K562 (cell line): ENCODE results near the gene CREB3L4. TPM values are rescaled to one million over a fixed set of nuclear protein-coding genes. Genes with fewer than 3 reads are reported as not detected.

Source experiments
- ADNP ChIP-seq: fragments of 200-800 bp; sonication (Bioruptor generic); IDR thresholded peaks from 2 replicates; pipeline ENCODE4 v1.6.1; 2016; ENCODE audit warnings: missing genetic modification characterization, missing compliant biosample characterization
- CBX1 ChIP-seq: sonication (generic); IDR thresholded peaks from 2 replicates; pipeline ENCODE4 v1.6.1; 2016; ENCODE audit warnings: antibody characterized with exemption, low read depth, mild to moderate bottlenecking
- CEBPG ChIP-seq, 3 experiments: fragments of 200-800 bp in 1 of 3; sonication (Bioruptor generic) in 1 of 3; sonication (generic) in 1 of 3; formaldehyde crosslinking in 1 of 3; IDR thresholded peaks in 2 of 3; conservative IDR thresholded peaks in 1 of 3; 2 replicates each; pipeline versions ENCODE4 v1.6.1 to v1.8.0; 2016 to 2022; ENCODE audit warnings: missing compliant biosample characterization in 2 of 3, missing genetic modification characterization in 2 of 3, mild to moderate bottlenecking in 1 of 3, missing genetic modification reagents in 1 of 3
- CTBP1 ChIP-seq: fragments of 450-650 bp; IDR thresholded peaks from 2 replicates; pipeline ENCODE4 v1.6.1; 2016; ENCODE audit warnings: borderline replicate concordance
- ERF ChIP-seq: fragments of 450-650 bp; formaldehyde crosslinking; IDR thresholded peaks from 2 replicates; pipeline ENCODE4 v1.4.0; 2020; ENCODE audit warnings: mild to moderate bottlenecking, mixed read lengths
- GATAD2B ChIP-seq: fragments of 450-650 bp; IDR thresholded peaks from 2 replicates; pipeline ENCODE4 v1.6.1; 2017; ENCODE audit warnings: mild to moderate bottlenecking, borderline replicate concordance
- KDM5B ChIP-seq: fragments of 200-600 bp; sonication (generic); IDR thresholded peaks from 2 replicates; pipeline ENCODE4 v1.6.1; 2012; ENCODE audit warnings: low read depth, mild to moderate bottlenecking, moderate library complexity, low read length, control low read depth, inconsistent platforms; ENCODE audit not compliant: insufficient replicate concordance
- MBD2 ChIP-seq: sonication (generic); IDR thresholded peaks from 2 replicates; pipeline ENCODE4 v1.6.1; 2016; ENCODE audit warnings: low read depth, borderline replicate concordance
- RBM39 ChIP-seq: fragments of 200-400 bp; formaldehyde crosslinking; optimal IDR thresholded peaks from 2 replicates; pipeline ENCODE3; 2018; ENCODE audit warnings: low read depth, low read length
- TBL1XR1 ChIP-seq, 2 experiments: IDR thresholded peaks; 2 replicates each; pipeline ENCODE4 v1.6.1; 2012; ENCODE audit warnings: improper control_type of control experiment in 2 of 2, low read length in 2 of 2, mild to moderate bottlenecking in 1 of 2
- ZNF699 ChIP-seq: fragments of 250-450 bp; sonication (Bioruptor Pico); IDR thresholded peaks from 2 replicates; pipeline ENCODE4 v1.8.0; 2021; ENCODE audit warnings: mild to moderate bottlenecking, moderate library complexity; ENCODE audit not compliant: insufficient replicate concordance
- polyA plus RNA-seq, 8 experiments: library from polyadenylated mRNA; depleted of rRNA in 4 of 8; stranded (reverse) in 5 of 8; unstranded in 3 of 8; fragments of >200 nt; fragmentation: Nextera tagmentation in 2 of 8; fragmentation: Illumina TruSeq in 1 of 8; extraction: Ambion mirVana in 2 of 8; extraction: Trizol in 1 of 8; gene quantifications; 2 replicates each; pipeline versions ENCODE4 v1.2.1 to v1.2.3, GENCODE V29; 2011 to 2014; ENCODE audit warnings: inconsistent platforms in 1 of 8, missing spikeins in 1 of 8
- total RNA-seq, 7 experiments: library from RNA; depleted of rRNA in 6 of 7; stranded (reverse); fragments of >200 nt in 6 of 7; fragmentation: Illumina TruSeq in 2 of 7; extraction: Trizol in 2 of 7; gene quantifications; 2 replicates each; pipeline versions ENCODE4 v1.2.1 to v1.2.3, GENCODE V29; 2011 to 2021; ENCODE audit warnings: low replicate concordance in 1 of 7
- TF ChIP-seq, protein P1 (sequence below): fragments of 450-650 bp; formaldehyde crosslinking; IDR thresholded peaks from 2 replicates; pipeline ENCODE4 v1.4.0; 2022; ENCODE audit warnings: missing genetic modification characterization
- TF ChIP-seq, protein P2 (sequence below): fragments of 450-650 bp; IDR thresholded peaks from 2 replicates; pipeline ENCODE4 v1.7.1; 2018; ENCODE audit warnings: mild to moderate bottlenecking, low read depth; ENCODE audit not compliant: partially characterized antibody
- TF ChIP-seq, protein P3 (sequence below): fragments of 250-450 bp; sonication (Bioruptor Pico); IDR thresholded peaks from 2 replicates; pipeline ENCODE4 v1.4.0; 2020; ENCODE audit warnings: mild to moderate bottlenecking, moderate library complexity, borderline replicate concordance
- TF ChIP-seq, protein P4 (sequence below): sonication (generic); formaldehyde crosslinking; IDR thresholded peaks from 2 replicates; pipeline ENCODE4 v1.8.0; 2022; ENCODE audit warnings: missing genetic modification reagents, mild to moderate bottlenecking, moderate library complexity, borderline replicate concordance
- TF ChIP-seq, protein P5 (sequence below), 2 experiments: fragments of 200-800 bp in 1 of 2; sonication (Bioruptor generic) in 1 of 2; sonication (generic) in 1 of 2; formaldehyde crosslinking in 1 of 2; IDR thresholded peaks in 1 of 2; conservative IDR thresholded peaks in 1 of 2; 2 replicates each; pipeline versions ENCODE4 v1.5.0 to v1.6.1; 2016 to 2020; ENCODE audit warnings: missing compliant biosample characterization in 1 of 2, missing genetic modification characterization in 1 of 2, missing genetic modification reagents in 1 of 2

CREB3L4 gene
- total and polyA plus RNA-seq, 9 of the 15 experiments (the other 6 are each of a cell fraction or from before 2014, with no cell fraction given) = 9.9 to 18.6 (median 13.9) TPM

DNA sequence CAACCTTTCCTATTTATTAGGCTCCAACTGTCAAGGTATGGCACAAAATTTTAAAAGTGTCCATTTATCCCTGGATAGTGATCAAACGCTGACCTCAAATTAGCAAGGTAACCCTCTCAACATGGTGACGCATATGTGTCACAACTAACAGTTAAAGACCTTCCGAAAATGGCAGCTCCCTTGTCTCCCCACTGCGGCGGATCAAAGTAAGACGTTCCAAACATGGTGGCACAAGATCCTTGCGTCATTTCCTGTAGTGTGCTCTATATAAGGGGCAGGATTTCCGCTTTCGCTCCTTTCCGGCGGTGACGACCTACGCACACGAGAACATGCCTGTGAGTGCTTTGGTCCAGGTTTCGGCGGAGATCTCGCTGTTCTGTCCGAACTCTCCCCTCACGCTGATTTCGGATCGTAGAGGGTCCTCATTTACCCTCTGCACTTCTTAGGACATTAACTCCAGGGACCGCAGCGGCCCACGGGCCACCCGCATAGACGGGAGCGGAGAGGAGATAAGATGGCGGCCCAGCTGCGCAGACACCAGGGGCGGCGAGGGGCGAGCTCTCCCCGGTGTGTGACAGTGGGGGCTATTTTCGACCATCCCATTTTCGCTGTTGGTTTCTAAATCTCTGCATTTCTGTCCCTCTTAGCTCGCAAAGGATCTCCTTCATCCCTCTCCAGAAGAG lies 22.9 kb downstream of the CREB3L4 start, which contains the start of gene RPS27 (continued):
- TF ChIP-seq MBD2 (peak; percentile 94; the same call in 1 of the 2 replicates), GATAD2B (peak; percentile 76; the same call in 1 of the 2 replicates), ADNP (tag) (no peak), ZNF699 (CRISPR knock-in tag) (no peak), TBL1XR1 (IDR thresholded peaks at IDR 0.05; ENCODE audit: low read length in 2 of 2) (no peak; a peak in 2 of 4 replicates), CTBP1 (peak; percentile 58; the same call in 1 of the 2 replicates), CBX1 (peak; percentile 60; the same call in 1 of the 2 replicates), KDM5B (peak; percentile 100), RBM39 (peak; percentile 97), ERF (CRISPR knock-in tag) (0 out of 2 replicates have a peak, but pooled peaks have one; percentile 32), CEBPG (CRISPR knock-in tag; IDR thresholded peaks at IDR 0.05) (peak; percentile 95), CEBPG (tag; conservative IDR thresholded peaks at IDR 0.05 in 1 of 2, IDR thresholded peaks at IDR 0.05 in 1 of 2) (peak; percentile 77 to 97)
- TF ChIP-seq, protein P1, sequence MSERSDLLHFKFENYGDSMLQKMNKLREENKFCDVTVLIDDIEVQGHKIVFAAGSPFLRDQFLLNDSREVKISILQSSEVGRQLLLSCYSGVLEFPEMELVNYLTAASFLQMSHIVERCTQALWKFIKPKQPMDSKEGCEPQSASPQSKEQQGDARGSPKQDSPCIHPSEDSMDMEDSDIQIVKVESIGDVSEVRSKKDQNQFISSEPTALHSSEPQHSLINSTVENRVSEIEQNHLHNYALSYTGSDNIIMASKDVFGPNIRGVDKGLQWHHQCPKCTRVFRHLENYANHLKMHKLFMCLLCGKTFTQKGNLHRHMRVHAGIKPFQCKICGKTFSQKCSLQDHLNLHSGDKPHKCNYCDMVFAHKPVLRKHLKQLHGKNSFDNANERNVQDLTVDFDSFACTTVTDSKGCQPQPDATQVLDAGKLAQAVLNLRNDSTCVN (CRISPR knock-in tag) = peak; percentile 61; the same call in 1 of the 2 replicates
- TF ChIP-seq, protein P2, sequence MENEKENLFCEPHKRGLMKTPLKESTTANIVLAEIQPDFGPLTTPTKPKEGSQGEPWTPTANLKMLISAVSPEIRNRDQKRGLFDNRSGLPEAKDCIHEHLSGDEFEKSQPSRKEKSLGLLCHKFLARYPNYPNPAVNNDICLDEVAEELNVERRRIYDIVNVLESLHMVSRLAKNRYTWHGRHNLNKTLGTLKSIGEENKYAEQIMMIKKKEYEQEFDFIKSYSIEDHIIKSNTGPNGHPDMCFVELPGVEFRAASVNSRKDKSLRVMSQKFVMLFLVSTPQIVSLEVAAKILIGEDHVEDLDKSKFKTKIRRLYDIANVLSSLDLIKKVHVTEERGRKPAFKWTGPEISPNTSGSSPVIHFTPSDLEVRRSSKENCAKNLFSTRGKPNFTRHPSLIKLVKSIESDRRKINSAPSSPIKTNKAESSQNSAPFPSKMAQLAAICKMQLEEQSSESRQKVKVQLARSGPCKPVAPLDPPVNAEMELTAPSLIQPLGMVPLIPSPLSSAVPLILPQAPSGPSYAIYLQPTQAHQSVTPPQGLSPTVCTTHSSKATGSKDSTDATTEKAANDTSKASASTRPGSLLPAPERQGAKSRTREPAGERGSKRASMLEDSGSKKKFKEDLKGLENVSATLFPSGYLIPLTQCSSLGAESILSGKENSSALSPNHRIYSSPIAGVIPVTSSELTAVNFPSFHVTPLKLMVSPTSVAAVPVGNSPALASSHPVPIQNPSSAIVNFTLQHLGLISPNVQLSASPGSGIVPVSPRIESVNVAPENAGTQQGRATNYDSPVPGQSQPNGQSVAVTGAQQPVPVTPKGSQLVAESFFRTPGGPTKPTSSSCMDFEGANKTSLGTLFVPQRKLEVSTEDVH = peak; percentile 78
- TF ChIP-seq, protein P3, sequence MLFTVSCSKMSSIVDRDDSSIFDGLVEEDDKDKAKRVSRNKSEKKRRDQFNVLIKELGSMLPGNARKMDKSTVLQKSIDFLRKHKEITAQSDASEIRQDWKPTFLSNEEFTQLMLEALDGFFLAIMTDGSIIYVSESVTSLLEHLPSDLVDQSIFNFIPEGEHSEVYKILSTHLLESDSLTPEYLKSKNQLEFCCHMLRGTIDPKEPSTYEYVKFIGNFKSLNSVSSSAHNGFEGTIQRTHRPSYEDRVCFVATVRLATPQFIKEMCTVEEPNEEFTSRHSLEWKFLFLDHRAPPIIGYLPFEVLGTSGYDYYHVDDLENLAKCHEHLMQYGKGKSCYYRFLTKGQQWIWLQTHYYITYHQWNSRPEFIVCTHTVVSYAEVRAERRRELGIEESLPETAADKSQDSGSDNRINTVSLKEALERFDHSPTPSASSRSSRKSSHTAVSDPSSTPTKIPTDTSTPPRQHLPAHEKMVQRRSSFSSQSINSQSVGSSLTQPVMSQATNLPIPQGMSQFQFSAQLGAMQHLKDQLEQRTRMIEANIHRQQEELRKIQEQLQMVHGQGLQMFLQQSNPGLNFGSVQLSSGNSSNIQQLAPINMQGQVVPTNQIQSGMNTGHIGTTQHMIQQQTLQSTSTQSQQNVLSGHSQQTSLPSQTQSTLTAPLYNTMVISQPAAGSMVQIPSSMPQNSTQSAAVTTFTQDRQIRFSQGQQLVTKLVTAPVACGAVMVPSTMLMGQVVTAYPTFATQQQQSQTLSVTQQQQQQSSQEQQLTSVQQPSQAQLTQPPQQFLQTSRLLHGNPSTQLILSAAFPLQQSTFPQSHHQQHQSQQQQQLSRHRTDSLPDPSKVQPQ = no peak
- TF ChIP-seq, protein P4, sequence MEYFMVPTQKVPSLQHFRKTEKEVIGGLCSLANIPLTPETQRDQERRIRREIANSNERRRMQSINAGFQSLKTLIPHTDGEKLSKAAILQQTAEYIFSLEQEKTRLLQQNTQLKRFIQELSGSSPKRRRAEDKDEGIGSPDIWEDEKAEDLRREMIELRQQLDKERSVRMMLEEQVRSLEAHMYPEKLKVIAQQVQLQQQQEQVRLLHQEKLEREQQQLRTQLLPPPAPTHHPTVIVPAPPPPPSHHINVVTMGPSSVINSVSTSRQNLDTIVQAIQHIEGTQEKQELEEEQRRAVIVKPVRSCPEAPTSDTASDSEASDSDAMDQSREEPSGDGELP = peak; percentile 86
- TF ChIP-seq, protein P5, sequence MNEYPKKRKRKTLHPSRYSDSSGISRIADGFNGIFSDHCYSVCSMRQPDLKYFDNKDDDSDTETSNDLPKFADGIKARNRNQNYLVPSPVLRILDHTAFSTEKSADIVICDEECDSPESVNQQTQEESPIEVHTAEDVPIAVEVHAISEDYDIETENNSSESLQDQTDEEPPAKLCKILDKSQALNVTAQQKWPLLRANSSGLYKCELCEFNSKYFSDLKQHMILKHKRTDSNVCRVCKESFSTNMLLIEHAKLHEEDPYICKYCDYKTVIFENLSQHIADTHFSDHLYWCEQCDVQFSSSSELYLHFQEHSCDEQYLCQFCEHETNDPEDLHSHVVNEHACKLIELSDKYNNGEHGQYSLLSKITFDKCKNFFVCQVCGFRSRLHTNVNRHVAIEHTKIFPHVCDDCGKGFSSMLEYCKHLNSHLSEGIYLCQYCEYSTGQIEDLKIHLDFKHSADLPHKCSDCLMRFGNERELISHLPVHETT (CRISPR knock-in tag; conservative IDR thresholded peaks at IDR 0.05 in 1 of 2, IDR thresholded peaks at IDR 0.05 in 1 of 2) = peak in 1 of 2 experiments; percentile 93; a peak in 2 of 4 replicates
